Fibroblast of lung (primary cell): ENCODE measurements around the gene ZNF516. TPM values are rescaled to one million over a fixed set of nuclear protein-coding genes. Genes with fewer than 3 reads are reported as not detected.

Source experiments
- DNase-seq, 2 donors: peaks; one replicate each; pipeline versions ENCODE4 v3.0.0 to v3.0.0-alpha.2; 2010; ENCODE audit warnings: low read depth in 2 of 2
- H2AFZ ChIP-seq: 2 replicates; pipeline ENCODE4 v1.5.1; 2012; ENCODE audit warnings: low read length, control low read depth, inconsistent platforms
- H3K27ac ChIP-seq: 2 replicates; pipeline ENCODE4 v1.5.1; 2011; ENCODE audit warnings: low read length, control low read depth; ENCODE audit not compliant: insufficient read depth
- H3K27me3 ChIP-seq: 2 replicates; pipeline ENCODE4 v1.5.1; 2011; ENCODE audit warnings: mild to moderate bottlenecking, low read length; ENCODE audit not compliant: control insufficient read depth, insufficient read depth
- H3K36me3 ChIP-seq: 2 replicates; pipeline ENCODE4 v1.5.1; 2011; ENCODE audit warnings: low read length; ENCODE audit not compliant: control insufficient read depth, insufficient read depth
- H3K4me1 ChIP-seq: 2 replicates; pipeline ENCODE4 v1.5.1; 2011; ENCODE audit warnings: low read length; ENCODE audit not compliant: control insufficient read depth, insufficient read depth; ENCODE audit errors: extremely low read depth
- H3K4me2 ChIP-seq: 2 replicates; pipeline ENCODE4 v1.5.1; 2011; ENCODE audit warnings: low read length, control low read depth; ENCODE audit not compliant: insufficient read depth; ENCODE audit errors: extremely low read depth
- H3K4me3 ChIP-seq, 4 experiments: fragments of 200-600 bp in 1 of 4; sonication (generic) in 1 of 4; replicated peaks in 1 of 4; 2 replicates each; pipeline ENCODE4 v1.5.1; 2011 to 2016; ENCODE audit warnings: low read length in 4 of 4, low read depth in 3 of 4, mild to moderate bottlenecking in 3 of 4, control low read depth in 2 of 4, inconsistent platforms in 1 of 4, mixed read lengths in 1 of 4; ENCODE audit not compliant: insufficient read depth in 1 of 4; ENCODE audit errors: control extremely low read depth in 1 of 4
- H3K79me2 ChIP-seq: 2 replicates; pipeline ENCODE4 v1.5.1; 2012; ENCODE audit warnings: mild to moderate bottlenecking, low read length, inconsistent platforms; ENCODE audit not compliant: control insufficient read depth, insufficient read depth
- H3K9ac ChIP-seq: 2 replicates; pipeline ENCODE4 v1.5.1; 2011; ENCODE audit warnings: mild to moderate bottlenecking, low read length, control low read depth; ENCODE audit not compliant: insufficient read depth
- H3K9me3 ChIP-seq: 2 replicates; pipeline ENCODE4 v1.5.1; 2012; ENCODE audit warnings: low read depth, low read length; ENCODE audit not compliant: control insufficient read depth, insufficient read depth
- H4K20me1 ChIP-seq: 2 replicates; pipeline ENCODE4 v1.5.1; 2011; ENCODE audit warnings: low read length; ENCODE audit not compliant: control insufficient read depth, insufficient read depth; ENCODE audit errors: extremely low read depth
- EZH2 ChIP-seq: IDR thresholded peaks from 2 replicates; pipeline ENCODE4 v1.5.1; 2012; ENCODE audit warnings: low read length, control low read depth, mild to moderate bottlenecking; ENCODE audit errors: missing control alignments
- polyA plus RNA-seq, 2 donors: library from polyadenylated mRNA; depleted of rRNA in 1 of 2; stranded (reverse) in 1 of 2; unstranded in 1 of 2; fragments of >200 nt; gene quantifications; 2 replicates each; pipeline ENCODE4 v1.2.1, GENCODE V29; 2011 to 2012; ENCODE audit warnings: missing spikeins in 1 of 2
- total RNA-seq: library from RNA; depleted of rRNA; stranded (reverse); fragments of >200 nt; gene quantifications from 2 replicates; pipeline ENCODE4 v1.2.1, GENCODE V29; 2014
- TF ChIP-seq, protein P1 (sequence below), 2 donors: IDR thresholded peaks in 1 of 2; conservative IDR thresholded peaks in 1 of 2; 1 replicate in 1 of 2; 2 replicates in 1 of 2; pipeline ENCODE4 v1.5.1; 2011 to 2012; ENCODE audit warnings: low read length in 2 of 2, control low read depth in 1 of 2, inconsistent platforms in 1 of 2, low read depth in 1 of 2, mild to moderate bottlenecking in 1 of 2

The ZNF516 gene
- total and polyA plus RNA-seq, 2 donors (not counting 1 experiment from before 2014, with no cell fraction given): 7.9 to 32.7 TPM

DNA sequence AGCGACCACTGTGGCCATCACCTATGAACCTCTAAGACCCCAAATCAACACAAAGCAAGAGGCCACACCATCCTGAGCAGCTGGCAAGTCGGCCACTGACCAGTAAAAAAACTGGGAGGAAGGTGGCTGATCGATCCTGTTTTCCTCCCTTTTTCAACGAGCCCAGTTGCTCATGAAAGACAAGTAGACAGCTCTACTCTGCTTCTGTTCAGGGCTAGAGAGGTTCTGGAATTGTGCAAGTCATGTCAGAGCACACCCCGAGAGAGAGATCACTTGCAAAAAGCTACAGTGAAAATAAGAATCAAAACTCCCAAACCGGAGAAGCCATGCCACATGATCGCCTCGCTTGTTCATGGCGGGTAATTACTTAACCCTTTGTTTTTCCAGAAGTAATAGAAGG lies 34.6 kb downstream of the ZNF516 start:
- H4K20me1 ChIP-seq: no peaks in the 10 kb centered on the region
- peaks cover 5% of the 10 kb centered on the region for H3K36me3 ChIP-seq
- H3K79me2 ChIP-seq: peaks cover 66% of the 10 kb centered on the region
- peaks cover 13% of the 10 kb centered on the region for H3K4me1 ChIP-seq
- peak overlapping the region in 1 of 4 experiments; percentile 3 for H3K4me3 ChIP-seq
- H3K27me3 ChIP-seq: no peaks in the 10 kb centered on the region
- H2AFZ ChIP-seq: no peak overlapping the region
- H3K27ac ChIP-seq: peak overlapping the region; percentile 91
- DNase-seq: peak; percentile 25 to 56
- TF ChIP-seq, protein P1, sequence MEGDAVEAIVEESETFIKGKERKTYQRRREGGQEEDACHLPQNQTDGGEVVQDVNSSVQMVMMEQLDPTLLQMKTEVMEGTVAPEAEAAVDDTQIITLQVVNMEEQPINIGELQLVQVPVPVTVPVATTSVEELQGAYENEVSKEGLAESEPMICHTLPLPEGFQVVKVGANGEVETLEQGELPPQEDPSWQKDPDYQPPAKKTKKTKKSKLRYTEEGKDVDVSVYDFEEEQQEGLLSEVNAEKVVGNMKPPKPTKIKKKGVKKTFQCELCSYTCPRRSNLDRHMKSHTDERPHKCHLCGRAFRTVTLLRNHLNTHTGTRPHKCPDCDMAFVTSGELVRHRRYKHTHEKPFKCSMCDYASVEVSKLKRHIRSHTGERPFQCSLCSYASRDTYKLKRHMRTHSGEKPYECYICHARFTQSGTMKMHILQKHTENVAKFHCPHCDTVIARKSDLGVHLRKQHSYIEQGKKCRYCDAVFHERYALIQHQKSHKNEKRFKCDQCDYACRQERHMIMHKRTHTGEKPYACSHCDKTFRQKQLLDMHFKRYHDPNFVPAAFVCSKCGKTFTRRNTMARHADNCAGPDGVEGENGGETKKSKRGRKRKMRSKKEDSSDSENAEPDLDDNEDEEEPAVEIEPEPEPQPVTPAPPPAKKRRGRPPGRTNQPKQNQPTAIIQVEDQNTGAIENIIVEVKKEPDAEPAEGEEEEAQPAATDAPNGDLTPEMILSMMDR (conservative IDR thresholded peaks at IDR 0.05 in 1 of 2, IDR thresholded peaks at IDR 0.05 in 1 of 2; ENCODE audit: low read depth in 1 of 2, low read length in 2 of 2): no peak
- TF ChIP-seq EZH2: no peak
- peak overlapping the region; percentile 74 for H3K4me2 ChIP-seq
- H3K9me3 ChIP-seq: no peaks in the 10 kb centered on the region
- H3K9ac ChIP-seq: no peak overlapping the region

DNA sequence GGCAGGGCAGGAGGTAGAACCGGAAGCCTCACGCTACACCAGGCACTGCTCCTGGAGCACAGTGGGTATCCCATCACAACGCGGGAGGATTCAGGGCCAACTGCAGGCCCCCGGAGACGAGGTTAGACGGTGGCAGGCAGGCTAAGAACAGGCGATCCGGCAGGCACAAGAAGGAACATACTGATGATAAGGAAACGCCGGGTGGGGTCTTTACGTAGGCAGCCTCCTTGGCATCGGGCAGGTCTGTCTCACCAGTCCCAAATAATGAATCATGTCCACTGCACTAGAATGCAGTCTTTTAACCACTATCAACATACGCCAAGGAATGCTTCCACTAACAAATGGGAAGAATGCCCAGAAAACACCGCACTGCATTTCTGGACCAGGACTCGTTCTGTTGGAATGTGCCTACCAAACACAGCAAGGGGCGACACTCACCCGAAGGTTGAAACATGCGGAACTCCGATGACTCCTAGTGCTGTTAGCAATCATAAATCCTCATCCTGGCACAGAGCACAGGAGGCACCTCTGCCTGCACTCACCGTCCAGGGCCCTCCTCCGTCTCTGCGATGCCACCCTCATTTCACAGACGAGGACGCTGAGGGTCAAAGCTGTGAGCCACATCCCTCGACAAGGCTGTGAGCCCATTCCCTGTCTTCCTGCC lies 35.2 kb downstream of the ZNF516 start:
- peaks cover 16% of the 10 kb centered on the region for H3K4me1 ChIP-seq
- no peaks in the 10 kb centered on the region for H4K20me1 ChIP-seq
- peak; percentile 98 to 100 for DNase-seq
- H3K9me3 ChIP-seq: no peaks in the 10 kb centered on the region
- no peak overlapping the region for H2AFZ ChIP-seq
- peak overlapping the region; percentile 41 for H3K9ac ChIP-seq
- peaks cover 5% of the 10 kb centered on the region for H3K36me3 ChIP-seq
- no peaks in the 10 kb centered on the region for H3K27me3 ChIP-seq
- peaks cover 67% of the 10 kb centered on the region for H3K79me2 ChIP-seq
- peak overlapping the region; percentile 74 for H3K4me2 ChIP-seq
- peak overlapping the region in 2 of 4 experiments; percentile 1 to 37 for H3K4me3 ChIP-seq
- H3K27ac ChIP-seq: peak overlapping the region; percentile 94
- TF ChIP-seq, protein P1 (conservative IDR thresholded peaks at IDR 0.05 in 1 of 2, IDR thresholded peaks at IDR 0.05 in 1 of 2; ENCODE audit: low read depth in 1 of 2, low read length in 2 of 2): no peak
- TF ChIP-seq EZH2: no peak

DNA sequence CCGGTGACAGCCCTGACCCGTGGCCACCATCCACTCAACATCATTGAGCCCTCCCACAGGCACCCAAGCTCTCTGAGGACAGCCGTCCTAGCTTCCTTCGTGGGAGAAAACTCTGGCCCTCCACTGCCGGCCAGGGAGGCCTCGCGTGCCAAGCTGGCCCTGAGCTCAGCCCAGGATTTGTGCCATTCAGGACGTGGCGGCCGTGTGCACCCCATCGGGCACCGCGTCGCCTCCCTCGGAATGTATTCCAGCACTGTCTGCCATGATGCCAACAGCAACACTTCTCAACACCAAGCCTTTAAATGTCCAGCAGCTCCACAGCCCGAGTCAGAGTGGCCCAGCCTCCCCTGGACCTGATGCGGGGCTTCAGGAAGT lies 35.7 kb downstream of the ZNF516 start:
- Histone ChIP-seq H3K27ac (peak overlapping the region; percentile 94), H3K27me3 (no peaks in the 10 kb centered on the region), H3K4me1 (peaks cover 16% of the 10 kb centered on the region), H3K4me2 (peak overlapping the region; percentile 64), H2AFZ (no peak overlapping the region), H4K20me1 (no peaks in the 10 kb centered on the region), H3K36me3 (peaks cover 5% of the 10 kb centered on the region), H3K9me3 (no peaks in the 10 kb centered on the region), H3K4me3 (peak overlapping the region in 2 of 4 experiments; percentile 1 to 37), H3K79me2 (peaks cover 65% of the 10 kb centered on the region), H3K9ac (peak overlapping the region; percentile 29)
- DNase-seq: no peak
- TF ChIP-seq, protein P1 (conservative IDR thresholded peaks at IDR 0.05 in 1 of 2, IDR thresholded peaks at IDR 0.05 in 1 of 2; ENCODE audit: low read depth in 1 of 2, low read length in 2 of 2): no peak
- no peak for TF ChIP-seq EZH2
